Measurements from ENCODE around the gene EFCAB11. TPM values are rescaled to one million over a fixed set of nuclear protein-coding genes. Genes with fewer than 3 reads are reported as not detected.

Gene EFCAB11
- total RNA-seq, 1 donor from 2014 or later = 20.8 TPM

DNA sequence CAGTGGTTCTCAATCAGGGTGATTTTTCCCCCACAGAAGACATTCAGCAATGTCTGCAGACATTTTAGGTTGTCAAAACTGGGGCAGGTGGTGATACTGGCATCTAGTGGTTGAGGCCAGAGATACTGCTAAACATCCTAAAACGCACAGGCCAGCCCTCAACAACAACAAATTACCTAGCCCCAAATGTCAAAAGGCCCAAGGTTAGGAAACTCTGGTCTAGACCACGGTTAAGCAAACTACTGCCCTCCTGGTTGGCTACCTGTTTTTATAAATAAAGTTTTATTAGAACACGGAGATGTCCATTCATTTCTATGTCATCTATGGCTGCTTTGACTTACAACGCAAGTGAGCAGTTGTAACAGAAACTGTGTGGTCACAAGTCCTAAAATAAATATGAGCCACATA is 186.7 kb downstream of the EFCAB11 start:
- H3K36me3 Mint-ChIP-seq (ENCODE audit: insufficient read depth) = no peaks in the 10 kb centered on the region
- H3K27ac Mint-ChIP-seq = no peak overlapping the region
- peaks cover 14% of the 10 kb centered on the region for H3K27me3 Mint-ChIP-seq
- TF ChIP-seq, protein P1, sequence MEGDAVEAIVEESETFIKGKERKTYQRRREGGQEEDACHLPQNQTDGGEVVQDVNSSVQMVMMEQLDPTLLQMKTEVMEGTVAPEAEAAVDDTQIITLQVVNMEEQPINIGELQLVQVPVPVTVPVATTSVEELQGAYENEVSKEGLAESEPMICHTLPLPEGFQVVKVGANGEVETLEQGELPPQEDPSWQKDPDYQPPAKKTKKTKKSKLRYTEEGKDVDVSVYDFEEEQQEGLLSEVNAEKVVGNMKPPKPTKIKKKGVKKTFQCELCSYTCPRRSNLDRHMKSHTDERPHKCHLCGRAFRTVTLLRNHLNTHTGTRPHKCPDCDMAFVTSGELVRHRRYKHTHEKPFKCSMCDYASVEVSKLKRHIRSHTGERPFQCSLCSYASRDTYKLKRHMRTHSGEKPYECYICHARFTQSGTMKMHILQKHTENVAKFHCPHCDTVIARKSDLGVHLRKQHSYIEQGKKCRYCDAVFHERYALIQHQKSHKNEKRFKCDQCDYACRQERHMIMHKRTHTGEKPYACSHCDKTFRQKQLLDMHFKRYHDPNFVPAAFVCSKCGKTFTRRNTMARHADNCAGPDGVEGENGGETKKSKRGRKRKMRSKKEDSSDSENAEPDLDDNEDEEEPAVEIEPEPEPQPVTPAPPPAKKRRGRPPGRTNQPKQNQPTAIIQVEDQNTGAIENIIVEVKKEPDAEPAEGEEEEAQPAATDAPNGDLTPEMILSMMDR (IDR thresholded peaks at IDR 0.05; ENCODE audit: unreplicated experiment) = peak; percentile 41
- no peak for DNase-seq (ENCODE audit: low spot score, unreplicated experiment)
- H3K4me3 Mint-ChIP-seq (ENCODE audit: low read depth) = no peak overlapping the region
- peaks cover 7% of the 10 kb centered on the region for H3K4me1 Mint-ChIP-seq (ENCODE audit: low read depth)
- H3K9me3 Mint-ChIP-seq (ENCODE audit: low read depth) = no peaks in the 10 kb centered on the region

- H3K9me3 Mint-ChIP-seq (ENCODE audit: low read depth) = no peaks in the 10 kb centered on the region
- no peak overlapping the region for H3K27ac Mint-ChIP-seq
- no peak overlapping the region for H3K4me3 Mint-ChIP-seq (ENCODE audit: low read depth)
- no peaks in the 10 kb centered on the region for H3K36me3 Mint-ChIP-seq (ENCODE audit: insufficient read depth)
- TF ChIP-seq, protein P1 (IDR thresholded peaks at IDR 0.05; ENCODE audit: unreplicated experiment) = no peak
- peaks cover 7% of the 10 kb centered on the region for H3K4me1 Mint-ChIP-seq (ENCODE audit: low read depth)
- no peak for DNase-seq (ENCODE audit: low spot score, unreplicated experiment)
- peaks cover 13% of the 10 kb centered on the region for H3K27me3 Mint-ChIP-seq
These were observed 187.4 kb downstream of the EFCAB11 start for GRCh38 chr14:89767131-89767530.

GRCh38 chr14:89765346-89765745 is 189.2 kb downstream of the EFCAB11 start:
- DNase-seq (ENCODE audit: low spot score, unreplicated experiment) = no peak
- Mint-ChIP-seq H3K27ac (no peak overlapping the region), H3K27me3 (peaks cover 21% of the 10 kb centered on the region), H3K9me3 (ENCODE audit: low read depth) (no peaks in the 10 kb centered on the region), H3K4me1 (ENCODE audit: low read depth) (no peaks in the 10 kb centered on the region), H3K4me3 (ENCODE audit: low read depth) (no peak overlapping the region), H3K36me3 (ENCODE audit: insufficient read depth) (no peaks in the 10 kb centered on the region)
- TF ChIP-seq, protein P1 (IDR thresholded peaks at IDR 0.05; ENCODE audit: unreplicated experiment) = no peak

DNA sequence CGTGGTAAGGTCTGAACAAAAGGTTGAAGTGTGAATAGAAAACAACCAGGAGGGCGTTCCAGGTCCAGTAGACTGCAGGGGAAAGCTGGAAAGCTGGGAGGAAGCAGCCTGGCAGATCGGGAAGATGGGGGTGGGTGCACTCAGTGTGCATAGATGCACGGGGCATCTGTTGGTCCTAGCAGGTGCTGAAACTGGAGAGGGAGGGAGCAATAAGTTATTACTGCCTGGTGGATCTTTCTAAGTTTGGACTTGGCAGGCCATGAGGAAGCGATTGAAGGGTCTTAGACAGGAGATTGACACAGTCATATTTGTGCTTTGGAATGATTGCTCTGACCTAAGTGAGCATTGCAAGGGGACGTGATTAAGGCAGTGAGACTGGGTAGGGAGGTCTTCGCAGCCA is 194.4 kb downstream of the EFCAB11 start:
- DNase-seq (ENCODE audit: low spot score, unreplicated experiment) = no peak
- H3K36me3 Mint-ChIP-seq (ENCODE audit: insufficient read depth) = no peaks in the 10 kb centered on the region
- TF ChIP-seq, protein P1 (IDR thresholded peaks at IDR 0.05; ENCODE audit: unreplicated experiment) = no peak
- no peak overlapping the region for H3K27ac Mint-ChIP-seq
- H3K27me3 Mint-ChIP-seq = peaks cover 27% of the 10 kb centered on the region
- no peaks in the 10 kb centered on the region for H3K4me1 Mint-ChIP-seq (ENCODE audit: low read depth)
- peaks cover 8% of the 10 kb centered on the region for H3K9me3 Mint-ChIP-seq (ENCODE audit: low read depth)
- no peak overlapping the region for H3K4me3 Mint-ChIP-seq (ENCODE audit: low read depth)

DNA sequence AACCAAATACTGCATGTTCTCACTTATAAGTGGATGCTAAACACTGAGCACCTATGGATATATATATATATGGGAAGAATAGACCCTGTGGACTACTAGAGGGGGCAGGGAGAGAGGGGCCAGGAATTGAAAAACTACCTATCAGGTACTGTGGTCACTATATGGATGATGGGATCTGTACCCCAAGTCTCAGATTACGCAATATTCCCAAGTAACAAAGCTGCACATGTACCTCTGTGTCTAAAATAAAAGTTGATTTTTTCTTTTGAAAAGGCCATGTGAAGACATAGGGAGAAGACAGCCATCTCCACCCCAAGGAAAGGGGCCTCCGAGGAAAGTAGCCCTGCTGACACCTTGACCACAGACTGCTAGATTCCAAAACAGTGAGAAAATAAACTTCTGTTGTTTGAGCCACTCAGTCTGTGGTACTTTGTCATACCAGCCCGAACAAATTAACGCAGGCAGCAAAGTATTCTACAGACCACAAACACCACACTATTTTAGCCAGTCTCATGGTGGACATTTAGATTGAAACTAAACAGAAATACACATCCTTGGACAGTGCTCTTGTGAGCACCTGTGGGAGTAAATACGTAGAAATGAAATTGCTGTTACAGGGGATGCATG is 197.1 kb downstream of the EFCAB11 start:
- H3K9me3 Mint-ChIP-seq (ENCODE audit: low read depth) = peaks cover 11% of the 10 kb centered on the region
- peaks cover 20% of the 10 kb centered on the region for H3K27me3 Mint-ChIP-seq
- H3K36me3 Mint-ChIP-seq (ENCODE audit: insufficient read depth) = no peaks in the 10 kb centered on the region
- H3K4me1 Mint-ChIP-seq (ENCODE audit: low read depth) = no peaks in the 10 kb centered on the region
- no peak overlapping the region for H3K27ac Mint-ChIP-seq
- DNase-seq (ENCODE audit: low spot score, unreplicated experiment) = no peak
- no peak overlapping the region for H3K4me3 Mint-ChIP-seq (ENCODE audit: low read depth)
- TF ChIP-seq, protein P1 (IDR thresholded peaks at IDR 0.05; ENCODE audit: unreplicated experiment) = no peak
